ENCODE results near the gene SEC14L5. TPM values are rescaled to one million over a fixed set of nuclear protein-coding genes. Genes with fewer than 3 reads are reported as not detected.
A peak's percentile ranks its signal among the peaks of the same experiment; 100 is the strongest.
"Not testable (repeated sequence)": the region's sequence is repeated elsewhere in the genome, so short reads cannot be mapped to it uniquely, and the experiment has no call there.

Gene SEC14L5
- total RNA-seq, 1 donor from 2014 or later: not detected

DNA sequence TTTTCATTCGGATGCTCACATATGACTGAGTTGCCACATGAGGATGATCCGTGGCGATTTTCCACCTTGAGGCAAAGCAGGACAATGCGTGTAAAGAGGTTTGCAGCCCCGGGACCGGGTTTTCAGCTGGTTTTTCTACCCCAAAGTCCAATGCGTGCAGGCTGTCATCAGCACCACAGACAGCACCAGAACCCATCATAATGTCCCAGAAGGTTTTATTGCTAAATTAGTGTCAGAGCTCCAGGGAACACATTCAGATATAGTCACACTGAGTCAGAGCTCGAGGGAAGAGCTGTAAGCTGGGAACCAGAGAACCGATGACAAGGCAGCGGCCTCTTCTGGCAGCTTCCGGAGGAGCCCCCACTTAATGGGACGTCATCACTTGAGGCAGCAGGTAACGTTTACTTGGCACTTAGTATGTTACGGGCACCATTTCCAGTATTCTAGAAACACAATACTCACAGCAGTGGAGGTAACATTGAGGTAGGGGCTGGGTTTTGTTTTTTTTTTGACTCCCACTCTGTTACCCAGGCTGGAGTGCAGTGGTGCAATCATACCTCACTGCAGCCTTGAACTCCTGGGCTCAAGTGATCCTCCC is 84.5 kb downstream of the SEC14L5 start:
- no peak for DNase-seq

DNA sequence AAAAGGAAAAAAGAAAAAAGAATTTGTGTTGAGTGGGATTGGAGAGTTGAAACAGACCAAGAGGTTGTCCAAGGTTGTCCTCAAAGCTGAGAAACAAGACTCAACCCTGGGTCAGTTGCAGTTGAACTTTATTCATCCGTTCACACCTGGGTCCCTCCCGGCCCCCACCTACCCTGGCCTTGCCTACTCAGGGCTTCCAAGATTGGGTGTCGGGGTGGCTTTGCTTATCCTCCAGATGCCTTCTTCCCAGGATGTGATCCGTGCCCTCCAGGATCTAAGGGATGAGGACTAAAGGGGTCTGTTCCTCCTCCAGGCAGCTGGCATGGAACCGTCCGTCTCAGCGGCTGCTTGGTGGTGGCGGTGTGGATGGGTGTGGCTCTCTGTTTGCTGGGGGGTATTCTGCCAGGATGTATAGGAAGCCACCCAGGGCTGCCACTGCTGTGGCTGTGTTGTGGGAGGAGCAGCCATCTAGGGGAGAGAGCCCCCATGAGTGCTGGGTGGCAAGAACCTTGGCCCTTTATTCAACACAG is 85.9 kb downstream of the SEC14L5 start:
- no peak for DNase-seq

DNA sequence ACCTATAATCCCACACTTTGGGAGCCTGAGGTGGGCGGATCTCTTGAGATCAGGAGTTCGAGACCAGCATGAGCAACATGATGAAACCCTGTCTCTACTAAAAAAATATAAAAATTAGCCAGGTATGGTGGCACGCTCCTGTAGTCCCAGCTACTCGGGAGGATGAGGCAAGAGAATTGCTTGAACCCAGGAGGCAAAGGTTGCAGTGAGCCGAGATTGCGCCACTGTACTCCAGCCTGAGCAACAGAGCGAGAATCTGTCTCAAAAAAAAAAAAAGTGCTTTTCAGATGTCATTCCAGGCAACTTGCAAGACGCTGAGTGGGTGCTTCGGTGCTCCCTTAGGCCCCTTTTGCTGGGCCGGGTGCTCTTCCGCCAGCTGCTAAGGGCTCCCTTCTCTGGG is 86.5 kb downstream of the SEC14L5 start:
- DNase-seq: not testable (repeated sequence)

DNA sequence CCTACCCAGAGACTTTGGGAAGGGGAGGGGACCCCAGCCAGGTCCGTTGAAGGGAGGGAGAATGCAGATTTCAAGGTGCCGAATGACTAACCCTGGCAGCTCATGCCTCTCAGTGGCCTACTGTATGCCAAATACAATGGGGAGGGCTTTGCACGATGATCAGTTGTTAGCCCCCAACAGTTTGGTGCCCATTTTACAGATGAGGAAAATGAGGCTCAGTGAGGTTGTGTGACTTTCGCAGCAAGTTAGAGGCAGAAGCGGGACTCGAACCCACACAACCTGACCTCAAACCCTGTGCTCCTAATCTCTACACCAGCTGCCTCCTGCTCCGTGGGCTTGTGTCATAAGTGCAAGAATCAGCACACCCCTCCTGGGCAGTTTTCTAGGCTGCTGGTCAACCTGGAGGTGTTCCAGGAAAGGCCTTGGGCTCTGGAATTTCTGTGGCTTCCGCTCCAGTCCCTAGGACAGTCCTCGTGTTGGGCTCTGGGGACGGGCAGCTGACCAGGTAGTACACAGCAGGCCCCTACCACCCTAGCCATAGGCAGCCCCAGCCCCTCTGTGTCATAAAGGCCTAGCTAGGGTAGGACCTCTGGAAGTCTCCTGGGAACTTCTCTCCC is 87.5 kb downstream of the SEC14L5 start:
- no peak for DNase-seq

DNA sequence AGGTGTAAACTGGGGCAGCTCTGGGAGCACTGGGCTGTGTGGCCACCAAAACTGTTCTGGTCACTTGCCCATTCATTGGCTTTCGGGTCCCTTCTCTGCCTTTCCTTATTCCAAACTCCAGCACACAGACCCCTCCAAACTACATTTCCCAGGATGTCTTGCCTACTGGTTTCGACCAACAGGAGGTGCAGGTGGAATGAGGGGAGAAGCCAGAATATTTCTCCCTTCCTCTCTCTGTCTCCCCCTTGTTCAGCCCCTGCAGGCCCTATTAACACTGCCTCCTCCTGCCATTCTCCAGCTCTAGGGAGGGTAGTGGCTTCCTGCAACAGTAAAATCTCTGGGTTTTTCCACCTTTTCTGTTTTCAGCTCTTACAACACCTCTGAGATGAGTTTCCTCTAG is 88.8 kb downstream of the SEC14L5 start:
- no peak for DNase-seq

DNA sequence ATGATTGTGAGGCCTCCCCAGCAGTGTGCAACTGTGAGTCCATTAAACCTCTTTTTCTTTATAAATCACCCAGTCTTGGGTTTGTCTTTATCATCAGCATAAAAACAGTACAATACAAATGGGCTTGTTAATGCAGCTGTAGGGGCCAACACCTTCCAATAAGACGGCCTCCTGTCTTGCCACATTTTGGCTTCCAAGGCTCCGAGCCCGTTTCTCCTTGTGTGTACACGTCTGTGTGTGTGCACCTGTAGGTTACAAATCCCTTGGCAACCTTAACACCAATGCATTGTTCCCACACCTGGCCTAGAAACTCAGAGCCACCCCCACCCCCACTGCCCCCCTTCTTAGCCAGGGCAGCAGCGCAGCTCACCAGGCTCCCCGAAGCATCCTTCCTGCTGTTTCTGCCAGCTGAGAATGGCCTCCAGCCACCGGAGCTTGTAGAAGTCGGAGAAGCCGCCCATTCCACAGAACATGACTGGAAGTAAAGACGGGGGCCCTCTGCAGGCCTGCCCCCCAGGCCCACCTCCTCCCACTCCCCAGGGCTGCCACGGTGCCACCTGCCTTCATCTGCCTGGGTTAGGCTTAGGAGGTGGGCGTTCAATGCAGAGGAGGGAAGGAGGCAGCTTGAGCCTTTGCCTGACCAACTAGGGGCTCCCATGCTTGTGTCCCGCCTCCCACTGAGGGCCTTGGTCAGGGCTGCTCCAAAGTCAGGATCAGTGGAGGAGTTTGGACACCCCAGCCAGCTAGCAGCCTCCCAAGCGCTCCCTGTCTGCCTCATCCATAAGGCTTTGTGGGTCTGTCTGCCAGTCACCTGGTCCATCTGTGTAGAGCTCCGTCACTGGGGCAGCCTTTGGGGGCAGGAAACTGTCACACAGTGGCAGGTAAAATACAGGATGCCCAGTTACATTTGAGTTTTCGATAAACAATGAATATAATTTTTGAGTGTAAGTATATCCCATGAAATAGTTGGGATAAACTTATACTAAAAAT is 97.0 kb downstream of the SEC14L5 start:
- DNase-seq: no peak

DNA sequence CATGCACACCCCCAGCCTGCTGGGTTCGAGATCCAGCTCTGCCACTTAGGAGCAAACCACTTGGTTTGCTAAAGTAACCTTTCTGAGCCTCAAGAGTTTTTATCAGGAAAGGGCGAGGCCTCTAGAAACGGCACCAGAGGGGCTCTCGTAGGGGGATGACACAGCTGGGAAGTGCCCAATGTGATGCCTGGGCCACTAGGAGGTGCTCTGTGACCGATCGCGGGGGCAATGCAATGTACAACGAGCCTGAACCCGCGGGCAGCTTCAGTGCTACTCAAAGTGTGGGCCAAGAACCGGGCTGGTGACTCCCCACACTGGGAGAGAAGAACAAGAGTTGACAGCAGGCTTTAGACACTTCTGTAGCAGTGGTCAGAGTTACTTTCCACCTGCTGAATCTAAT is 98.2 kb downstream of the SEC14L5 start:
- peak; percentile 47 for DNase-seq

DNA sequence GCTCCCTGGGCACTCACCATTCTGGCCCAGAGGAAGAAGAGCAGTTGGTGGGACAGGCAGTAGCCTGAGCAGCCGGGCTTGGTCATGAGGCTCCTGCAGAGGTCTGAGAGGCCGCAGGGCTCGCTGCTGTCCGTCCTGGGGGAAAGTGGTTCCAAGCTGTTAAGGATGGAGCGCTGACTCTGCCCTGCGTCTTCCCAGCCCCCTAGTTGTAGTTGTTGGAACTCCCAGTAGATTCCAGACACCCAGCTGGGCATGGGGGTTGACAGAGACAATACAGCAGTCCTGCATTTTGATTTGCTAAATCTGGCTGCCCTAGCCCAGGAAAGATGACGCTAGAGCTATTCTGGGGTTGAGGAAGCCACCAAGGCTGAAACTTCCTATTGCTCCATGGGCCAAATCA is 100.3 kb downstream of the SEC14L5 start:
- DNase-seq: peak; percentile 24

DNA sequence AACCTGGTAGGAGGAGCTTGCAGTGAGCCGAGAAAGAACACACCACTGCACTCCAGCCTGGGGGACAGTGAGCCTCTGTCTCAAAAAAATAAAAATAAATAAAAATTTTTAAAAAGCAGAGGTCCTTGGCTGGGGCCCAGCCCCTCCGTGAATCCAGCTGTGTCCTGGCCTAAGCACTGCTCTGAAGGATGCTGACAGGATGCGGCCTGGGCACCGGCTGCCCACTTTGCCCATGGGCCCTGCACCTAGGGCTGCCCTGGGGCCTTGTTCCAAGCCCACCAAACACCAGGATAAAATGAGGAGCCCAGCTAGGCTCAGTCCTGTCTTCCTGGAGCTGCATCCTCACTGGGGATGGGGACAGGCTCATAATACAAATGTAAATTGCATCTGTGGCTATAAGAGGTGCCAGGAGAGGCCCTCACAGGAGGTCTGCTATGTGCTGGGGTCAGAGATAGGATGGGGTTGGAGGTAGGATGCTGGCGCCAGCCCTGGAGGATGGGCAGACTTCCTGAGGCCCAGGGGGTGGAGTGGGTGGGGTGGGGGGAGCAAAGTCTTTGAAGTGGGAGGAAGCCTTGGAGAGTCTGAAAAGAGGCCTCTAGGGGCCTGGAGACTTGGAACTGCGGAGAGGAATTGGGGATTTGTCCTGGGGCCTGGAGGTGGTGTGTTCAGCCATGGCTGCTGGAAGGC is 101.4 kb downstream of the SEC14L5 start:
- no peak for DNase-seq

DNA sequence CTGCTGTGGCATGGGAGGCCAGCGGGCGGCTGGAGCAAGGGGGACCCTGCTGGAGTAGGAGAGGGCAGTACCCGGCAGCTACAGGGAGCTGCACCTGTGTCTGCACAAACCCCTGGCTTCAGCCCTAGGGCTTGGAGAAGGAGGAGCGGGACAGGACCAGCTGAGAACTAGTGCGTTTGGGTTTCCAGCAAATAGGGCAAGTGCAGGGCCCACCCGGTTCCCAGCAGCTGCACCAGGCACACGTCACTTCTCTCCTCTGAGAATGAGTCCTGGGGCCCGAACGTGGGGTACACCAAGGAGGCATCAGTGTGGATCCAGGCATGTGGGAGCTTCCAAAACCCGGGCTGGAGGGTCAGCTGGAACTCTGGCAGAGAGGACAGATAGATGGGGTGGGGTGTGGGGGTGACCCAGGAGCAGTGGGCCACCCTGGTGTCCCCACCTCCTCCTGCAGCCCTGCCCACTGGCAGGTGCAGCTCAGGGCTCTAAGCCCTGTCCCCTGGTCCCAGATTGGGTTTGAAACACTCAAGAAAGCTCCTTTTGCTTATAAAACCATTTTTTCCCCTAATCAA is 102.0 kb downstream of the SEC14L5 start:
- no peak for DNase-seq

DNA sequence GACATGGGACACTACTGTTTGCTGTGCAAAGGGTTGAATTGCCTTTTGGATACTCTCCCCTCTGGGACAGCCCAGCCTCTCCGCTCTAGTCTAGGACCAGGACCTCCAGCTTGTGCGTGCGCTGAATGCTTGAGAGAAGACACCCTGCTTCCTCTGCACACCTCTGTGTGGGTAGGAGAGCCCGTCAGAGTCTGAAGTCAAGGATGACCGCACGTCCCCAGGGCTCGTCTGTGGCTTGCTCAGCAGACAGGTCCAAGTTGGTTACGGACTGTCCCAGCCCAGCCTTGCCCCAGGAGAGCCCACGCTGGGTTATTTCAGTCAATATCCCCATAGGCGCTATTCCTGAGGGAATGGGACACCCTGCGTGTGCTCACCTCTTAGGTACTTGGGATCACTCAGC is 103.9 kb downstream of the SEC14L5 start:
- DNase-seq: no peak

DNA sequence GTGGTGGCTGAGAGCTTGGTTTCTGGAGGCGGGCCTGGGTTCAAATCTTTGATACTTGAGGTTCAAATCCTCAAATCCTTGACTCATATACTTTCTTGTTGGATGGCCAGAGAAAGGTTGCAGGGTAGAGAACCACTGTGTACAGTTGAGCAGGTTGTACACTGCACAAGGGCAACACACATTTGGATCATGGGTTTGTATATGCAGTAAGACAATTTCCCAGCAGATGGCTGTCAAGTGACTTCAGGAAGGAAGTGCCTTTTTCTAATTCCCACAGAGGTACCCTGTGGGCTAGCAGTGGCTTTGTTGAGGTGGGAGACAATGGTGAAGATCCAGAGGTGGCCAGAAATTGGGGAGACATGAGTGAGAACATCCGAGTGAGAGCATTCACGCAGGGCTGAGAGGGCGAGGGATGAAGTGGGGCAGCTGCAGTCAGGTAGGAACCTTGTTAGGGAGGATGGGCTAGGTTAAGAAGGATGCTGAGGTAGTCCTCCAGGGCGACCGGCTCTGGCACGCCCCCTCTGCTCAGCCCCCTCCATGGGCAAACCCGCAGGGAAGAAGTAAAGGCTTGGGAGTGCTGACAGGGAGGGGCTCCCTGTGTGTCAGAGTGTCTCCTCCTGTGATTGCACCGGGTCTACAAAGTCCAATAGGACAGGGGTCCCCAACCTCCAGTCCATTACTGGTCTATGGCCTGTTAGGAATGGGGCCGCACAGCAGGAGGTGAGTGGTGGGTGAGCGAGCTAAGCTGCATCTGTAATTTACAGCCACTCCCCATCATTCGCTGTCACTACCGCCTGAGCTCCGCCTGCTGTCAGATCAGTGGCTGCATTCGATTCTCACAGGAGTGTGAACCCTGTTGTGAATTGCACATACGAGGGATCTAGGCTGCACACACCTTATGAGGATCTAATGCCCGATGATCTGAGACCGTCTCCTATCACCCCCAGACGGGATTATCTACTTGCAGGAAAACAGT is 104.9 kb downstream of the SEC14L5 start:
- DNase-seq: no peak

DNA sequence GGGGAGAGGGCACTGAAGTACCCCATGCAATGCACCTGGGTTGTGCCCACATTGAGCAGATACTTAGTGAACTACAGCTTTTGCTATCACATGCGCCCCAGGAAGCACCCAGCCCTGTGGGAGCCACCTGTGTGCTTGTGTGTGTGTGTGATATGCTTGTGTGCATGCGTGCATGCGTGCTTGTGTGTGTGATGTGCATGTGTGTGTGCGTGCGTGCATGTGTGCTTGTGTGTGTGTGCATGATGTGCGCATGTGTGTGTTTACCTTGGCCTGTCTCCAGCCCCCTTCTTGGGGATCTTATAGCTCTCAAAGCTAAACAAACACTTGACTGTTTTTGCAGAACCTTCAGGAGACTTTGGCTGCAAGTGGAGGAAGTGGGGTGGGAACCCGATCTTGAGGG is 106.8 kb downstream of the SEC14L5 start:
- no peak for DNase-seq

DNA sequence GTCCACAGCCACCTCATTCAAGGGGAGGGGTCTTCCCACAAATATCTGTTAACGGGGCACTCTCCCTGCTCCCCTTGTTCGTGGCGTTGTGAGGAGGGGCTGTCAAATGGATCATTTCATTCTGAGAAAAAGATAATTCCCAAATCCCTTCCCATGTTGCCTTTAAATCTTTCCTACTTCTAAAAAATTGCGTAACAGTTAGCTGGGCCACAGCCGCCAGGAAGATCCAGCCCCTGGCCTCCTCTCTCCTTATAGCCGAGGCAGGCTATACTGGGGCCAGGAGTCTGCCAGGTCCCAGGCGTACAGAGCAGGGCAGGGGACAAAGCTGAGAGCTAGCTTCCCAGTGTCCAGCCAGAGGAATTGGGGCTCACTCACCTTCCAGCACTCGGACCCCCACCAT is 107.2 kb downstream of the SEC14L5 start:
- no peak for DNase-seq

DNA sequence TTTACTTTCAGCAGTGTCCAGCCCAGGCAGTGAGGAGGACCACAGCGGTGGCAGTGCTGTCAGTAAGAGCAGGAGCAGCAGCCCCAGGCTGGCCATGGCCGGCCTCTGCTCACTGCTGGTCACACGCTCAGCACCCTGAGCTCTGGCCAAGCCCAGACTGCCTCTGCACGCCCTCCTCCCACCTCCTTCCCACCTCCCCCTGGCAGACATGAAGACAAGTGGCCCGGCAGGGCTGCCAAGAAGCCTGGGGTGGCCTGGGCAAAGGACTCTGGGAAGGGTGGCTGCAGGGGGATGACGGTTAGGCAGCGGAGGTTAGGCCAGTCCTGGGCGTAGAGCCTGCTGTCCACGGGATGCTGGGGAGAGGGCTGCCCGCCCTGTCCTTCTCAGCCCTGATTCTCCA is 107.7 kb downstream of the SEC14L5 start, which contains the start of gene C16orf89:
C16orf89 (minus strand) TSS at position 144 of the 400 bp plus-strand sequence; CDS start at position 96, 48 bp downstream.
- DNase-seq: no peak

DNA sequence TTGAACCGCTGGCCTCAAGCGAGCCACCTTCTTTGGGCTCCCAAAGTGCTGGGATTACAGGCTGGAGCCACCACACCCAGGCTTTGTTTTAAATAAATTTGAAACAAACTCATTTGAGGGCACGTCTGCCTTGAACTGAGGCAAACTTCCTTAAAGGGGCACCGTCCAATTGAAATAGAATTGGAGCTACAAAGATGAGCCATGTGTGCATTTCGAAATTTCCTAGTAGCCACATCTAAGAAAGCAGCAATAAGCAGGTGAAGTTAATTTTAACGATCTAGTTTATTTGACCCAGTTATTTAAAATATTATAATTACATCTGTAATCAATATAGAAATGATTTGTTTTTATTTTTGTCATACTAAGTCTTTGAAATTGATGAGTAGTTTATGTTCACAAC is 108.4 kb downstream of the SEC14L5 start:
- no peak for DNase-seq

Other genes starting within 250 kb of the SEC14L5 start
- gene ANKS3, start 224.1 kb upstream of the SEC14L5 start, total RNA-seq: 14.8 and 29.3 TPM in 2 replicates
- gene DNAAF8, start 223.8 kb upstream of the SEC14L5 start, total RNA-seq: 0.70 and 1.7 TPM in 2 replicates
- gene ZNF500, start 191.2 kb upstream of the SEC14L5 start, total RNA-seq: 9.7 and 10.9 TPM in 2 replicates
- gene SEPTIN12, start 170.0 kb upstream of the SEC14L5 start, total RNA-seq: not detected in 2 replicates
- not detected in 2 replicates for gene SMIM22, start 163.0 kb upstream of the SEC14L5 start, total RNA-seq
- gene ROGDI, start 155.7 kb upstream of the SEC14L5 start, total RNA-seq: 22.5 and 22.8 TPM in 2 replicates
- 85.6 and 103 TPM in 2 replicates for gene GLYR1, start 111.0 kb upstream of the SEC14L5 start, total RNA-seq
- gene UBN1, start 110.8 kb upstream of the SEC14L5 start, total RNA-seq: 30.1 and 44.6 TPM in 2 replicates
- 3.6 and 7.0 TPM in 2 replicates for gene PPL, start 21.2 kb upstream of the SEC14L5 start, total RNA-seq
- gene NAGPA, start 75.6 kb downstream of the SEC14L5 start, total RNA-seq: 34.8 and 35.9 TPM in 2 replicates
- gene C16orf89, start 107.6 kb downstream of the SEC14L5 start, total RNA-seq: not detected in 2 replicates
- 30.4 and 36.4 TPM in 2 replicates for gene ALG1, start 113.5 kb downstream of the SEC14L5 start, total RNA-seq
- gene EEF2KMT, start 139.5 kb downstream of the SEC14L5 start, total RNA-seq: 10.4 and 13.3 TPM in 2 replicates

Measured in dermis blood vessel endothelial cell (primary cell).